GM19324 (cell line): ENCODE measurements around the gene NUP50.

Experiments
- ATAC-seq: cut with Tn5 transposase; IDR thresholded peaks from one replicate; pipeline ENCODE4 v1.9.1; 2021; ENCODE audit warnings: mild to moderate bottlenecking, moderate library complexity; ENCODE audit not compliant: unreplicated experiment, low FRiP score

Gene NUP50

GRCh38 chr22:45163451-45164269, at the start of gene NUP50:
TSS of gene NUP50 (plus strand) at chr22:45163925. CDS start at chr22:45168178, 4,253 bp downstream.
- peak; percentile 95 for ATAC-seq

- no peak for ATAC-seq
Observed at GRCh38 chr22:45120440-45120839, 43.3 kb upstream of the NUP50 start.

GRCh38 chr22:45120931-45121330, 42.8 kb upstream of the NUP50 start:
- no peak for ATAC-seq

DNA sequence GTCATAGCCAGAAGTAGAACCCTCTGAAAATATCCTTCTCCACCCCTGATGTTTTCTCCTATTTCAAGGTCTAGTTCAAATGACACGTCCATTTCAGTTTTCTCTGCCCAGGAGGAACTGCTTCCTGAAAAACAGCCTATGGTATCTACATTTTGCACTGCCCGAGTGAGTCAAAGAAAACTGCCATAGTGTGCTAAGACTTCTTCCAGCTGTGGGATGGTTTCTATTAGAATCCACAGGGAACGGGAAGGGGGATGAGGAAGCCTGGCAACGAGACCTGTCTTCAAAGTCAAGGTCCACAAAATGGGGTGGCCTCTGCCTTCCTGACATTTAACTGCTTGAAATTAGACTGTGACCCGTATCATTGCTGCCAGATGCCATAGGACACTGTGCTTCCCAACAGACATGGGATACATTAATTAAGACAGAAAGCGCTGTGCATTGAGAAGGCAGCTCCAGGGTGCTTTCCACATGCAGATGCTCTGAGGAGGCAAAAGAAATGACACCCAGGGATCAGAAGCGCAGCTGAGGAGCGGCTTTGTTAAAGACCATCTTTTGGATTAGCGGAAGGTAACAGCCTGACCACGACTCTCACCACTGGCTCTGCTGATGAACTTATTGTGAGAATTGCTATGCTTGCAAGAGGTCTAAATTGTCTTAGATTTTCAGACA, 39.4 kb upstream of the NUP50 start:
- ATAC-seq, result no peak

DNA sequence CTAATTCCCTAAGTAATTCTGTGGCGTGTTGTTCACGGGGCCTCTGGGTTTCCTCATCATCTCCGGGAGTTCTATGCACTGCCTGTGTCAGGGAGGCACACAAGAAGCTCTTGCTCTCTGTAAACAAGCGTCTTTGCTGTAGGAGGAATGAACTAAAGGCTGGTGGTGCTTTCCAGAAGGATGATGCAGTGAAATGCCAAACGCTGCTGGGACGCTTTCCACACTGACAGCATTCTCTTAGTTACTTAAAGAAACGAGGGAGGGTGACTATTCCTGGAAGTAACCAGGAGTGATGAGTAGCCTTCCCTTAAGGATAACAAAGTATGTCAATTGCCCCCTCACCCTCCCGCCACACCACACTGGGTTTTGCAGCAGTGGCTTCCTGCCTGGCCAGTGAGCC, 38.5 kb upstream of the NUP50 start:
- ATAC-seq, result no peak

DNA sequence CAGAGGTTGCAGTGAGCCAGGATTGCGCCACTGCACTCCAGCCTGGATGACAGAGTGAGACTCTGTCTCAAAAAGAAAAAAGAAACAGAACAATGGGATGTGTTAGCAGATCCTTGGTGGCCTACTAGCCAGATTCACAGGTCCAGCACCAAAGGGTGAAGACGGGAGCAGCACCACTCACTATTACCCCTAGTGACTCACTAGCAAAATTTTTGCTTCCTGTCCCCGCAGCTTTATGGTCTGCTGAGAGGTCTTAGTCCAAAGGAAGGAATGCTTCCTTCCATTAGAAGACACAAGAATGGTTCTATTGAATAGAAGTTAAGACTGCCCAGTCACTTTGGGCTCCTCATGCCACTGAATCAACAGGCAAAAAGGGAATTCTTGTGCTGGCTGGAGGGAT, 35.9 kb upstream of the NUP50 start:
- no peak for ATAC-seq

GRCh38 chr22:45129703-45130524, 33.8 kb upstream of the NUP50 start:
- ATAC-seq, result no peak

DNA sequence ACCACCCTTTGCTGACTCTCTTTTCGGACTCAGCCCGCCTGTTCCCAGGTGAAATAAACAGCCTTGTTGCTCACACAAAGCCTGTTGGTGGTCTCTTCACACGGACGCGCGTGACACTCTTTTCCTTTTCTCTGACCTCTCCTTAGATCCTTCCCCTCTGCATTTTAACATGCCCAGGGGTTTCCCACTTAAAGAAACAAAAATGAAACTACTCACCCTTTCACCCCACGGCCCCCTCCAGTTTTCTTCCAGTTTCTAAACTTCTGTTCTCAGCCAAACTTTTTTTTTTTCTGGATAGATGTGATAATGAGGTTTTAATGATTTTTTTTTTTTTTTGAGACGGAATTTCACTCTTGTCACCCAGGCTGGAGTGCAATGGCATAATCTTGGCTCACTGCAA, 32.8 kb upstream of the NUP50 start:
- no peak for ATAC-seq

DNA sequence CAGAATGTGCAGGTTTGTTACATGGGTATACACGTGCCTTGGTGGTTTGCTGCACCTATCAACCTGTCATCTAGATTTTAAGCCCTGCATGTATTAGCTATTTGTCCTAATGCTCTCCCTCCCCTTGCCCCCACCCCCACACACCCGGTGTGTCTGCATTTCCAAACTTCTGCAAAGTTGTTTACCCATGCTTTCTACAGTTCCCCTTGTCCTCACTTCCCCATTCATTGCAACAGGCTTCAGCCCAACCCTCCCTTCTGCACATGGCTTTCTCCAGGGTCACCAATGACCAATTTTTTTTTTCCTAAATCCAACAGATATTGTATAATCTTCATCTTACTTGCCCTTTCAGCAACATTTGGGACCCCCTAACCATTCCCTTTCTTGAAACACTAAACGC, 32.0 kb upstream of the NUP50 start:
- no peak for ATAC-seq

GRCh38 chr22:45134313-45134712, 29.4 kb upstream of the NUP50 start:
- no peak for ATAC-seq

GRCh38 chr22:45136594-45136993, 27.1 kb upstream of the NUP50 start:
- no peak for ATAC-seq

- ATAC-seq, result no peak
Observed at GRCh38 chr22:45139693-45140092, 24.0 kb upstream of the NUP50 start.

DNA sequence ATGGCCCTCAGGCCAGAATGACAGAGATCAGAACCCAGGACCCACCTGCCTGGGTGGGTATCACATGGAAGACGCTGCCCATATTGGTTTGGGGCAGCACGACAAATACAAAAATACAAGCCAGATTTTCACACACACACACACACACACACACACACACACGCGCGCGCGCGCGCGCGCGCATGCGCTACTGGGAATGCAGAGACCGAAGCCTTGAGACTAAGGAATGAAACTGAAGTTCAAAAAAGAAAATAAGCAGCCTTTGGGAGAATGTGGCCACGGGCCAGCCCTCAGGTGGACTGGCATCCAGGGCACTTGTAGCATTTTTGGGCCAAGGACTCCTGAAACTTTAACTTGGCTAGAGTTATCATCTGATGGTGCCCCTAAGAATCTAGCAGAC, 21.3 kb upstream of the NUP50 start:
- no peak for ATAC-seq

GRCh38 chr22:45144916-45145315, 18.8 kb upstream of the NUP50 start:
- no peak for ATAC-seq

DNA sequence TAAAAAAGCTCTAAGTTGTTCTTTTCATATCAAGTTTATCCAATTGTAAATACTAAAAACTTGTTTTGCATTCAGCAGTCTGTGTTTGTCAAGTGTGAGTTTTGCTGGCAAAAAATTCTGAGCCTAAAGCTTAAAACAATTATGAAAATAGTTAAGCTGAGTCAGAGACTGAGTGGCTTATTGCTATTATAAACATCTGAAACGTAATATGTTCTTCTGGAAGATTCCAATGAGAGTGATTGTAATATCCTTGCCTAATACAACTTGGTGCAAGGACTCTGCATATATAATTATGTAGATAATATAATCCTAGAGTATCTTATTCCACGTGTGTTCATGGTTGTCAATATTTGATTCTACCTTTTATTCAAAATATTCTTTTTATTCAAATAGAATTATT, 14.1 kb upstream of the NUP50 start:
- ATAC-seq, result no peak

GRCh38 chr22:45150139-45150538, 13.6 kb upstream of the NUP50 start:
- no peak for ATAC-seq

DNA sequence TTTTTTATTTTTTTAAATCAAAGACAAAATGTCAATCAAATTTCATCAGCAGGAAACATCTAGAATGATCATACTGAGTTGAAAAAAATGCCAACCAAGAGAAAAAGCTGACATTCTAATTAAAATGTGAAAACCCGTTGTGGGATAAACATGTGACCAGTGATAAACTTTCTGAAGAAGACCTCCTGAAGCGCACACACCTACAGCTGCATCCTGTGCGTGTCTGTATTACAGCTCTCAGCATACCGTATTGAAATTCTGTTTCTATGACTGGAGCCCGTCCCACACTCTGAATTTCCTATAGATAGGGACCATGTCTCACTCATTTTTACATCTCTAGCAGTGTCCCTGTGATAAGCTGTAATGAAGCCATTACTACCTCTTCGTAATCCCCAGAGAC, 12.2 kb upstream of the NUP50 start:
- ATAC-seq, result no peak

- ATAC-seq, result no peak
Observed at GRCh38 chr22:45154383-45154782, 9.3 kb upstream of the NUP50 start.

DNA sequence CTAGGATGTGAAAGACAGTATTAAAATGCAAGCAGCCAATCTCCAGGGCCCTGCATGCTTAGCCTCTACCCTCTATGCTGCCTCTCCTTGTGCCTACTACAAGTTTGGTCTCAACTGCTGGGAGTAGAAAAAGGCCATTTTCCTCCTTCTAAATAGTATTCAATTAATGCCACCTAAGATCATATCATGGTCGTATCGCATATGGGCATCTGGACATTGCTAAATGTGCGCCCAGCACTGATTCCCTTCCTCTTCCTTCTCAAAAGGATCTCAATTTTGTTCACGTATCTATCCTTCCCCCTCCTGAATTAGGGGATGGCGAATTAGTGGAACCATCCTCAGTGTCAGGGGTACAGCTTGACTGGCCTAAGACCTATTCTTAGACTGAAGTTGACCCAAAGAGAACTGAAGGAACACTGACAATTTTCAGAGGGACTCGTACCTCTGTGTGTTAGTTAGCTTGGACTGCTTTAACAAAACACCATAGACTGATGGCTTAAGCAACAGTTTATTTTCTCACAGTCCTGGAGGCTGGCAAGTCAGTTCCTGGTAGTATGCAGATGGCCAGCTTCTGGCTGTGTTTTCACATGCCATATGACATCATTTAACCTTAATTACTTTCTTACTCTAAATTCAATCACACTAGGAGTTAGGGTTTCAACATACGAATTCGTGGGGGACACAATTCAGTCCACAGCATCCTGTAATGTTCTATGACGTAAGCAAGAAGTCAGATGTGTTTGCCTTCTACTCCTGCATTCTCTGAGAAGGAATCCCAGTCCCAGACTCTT, 8.5 kb upstream of the NUP50 start:
- no peak for ATAC-seq

- no peak for ATAC-seq
Observed at GRCh38 chr22:45157907-45158306, 5.8 kb upstream of the NUP50 start.
